ENCODE measurements around the gene ATP11C.

- TF ChIP-seq POLR2AphosphoS5 (IDR thresholded peaks at IDR 0.05; ENCODE audit: borderline replicate concordance, low read depth, low read length) (no peak), EZH2 (IDR thresholded peaks at IDR 0.05) (no peak)
These were observed 106.5 kb downstream of the ATP11C start for GRCh38 chrX:139826065-139827044.

All from SK-N-MC (cell line).